Keratinocyte (primary cell): Measurements from ENCODE around the gene PIH1D1. TPM values are rescaled to one million over a fixed set of nuclear protein-coding genes. Genes with fewer than 3 reads are reported as not detected.

Experiments used
- DNase-seq: peaks from one replicate; pipeline ENCODE4 v3.0.0-alpha.2; 2011; ENCODE audit warnings: low read depth, missing footprints, low spot score
- FAIRE-seq: peaks from 2 replicates; lab custom pipeline; 2011; peaks lifted over from hg19 to GRCh38; lab: Jason Lieb, UNC
- H2AFZ ChIP-seq: 2 replicates; pipeline ENCODE4 v1.6.0; 2012; ENCODE audit warnings: low read length, control low read depth, inconsistent platforms; ENCODE audit not compliant: control insufficient read depth
- H3K27ac ChIP-seq: 2 replicates; pipeline ENCODE4 v1.5.1; 2011; ENCODE audit warnings: low read length; ENCODE audit not compliant: control insufficient read depth, insufficient read depth
- H3K27me3 ChIP-seq: 3 replicates; pipeline ENCODE4 v1.6.0; 2011; ENCODE audit warnings: low read length; ENCODE audit not compliant: control insufficient read depth, insufficient read depth; ENCODE audit errors: extremely low read depth
- H3K36me3 ChIP-seq, 2 experiments: 2 replicates in 1 of 2; 3 replicates in 1 of 2; pipeline ENCODE4 v1.5.1; 2011; ENCODE audit warnings: low read length in 2 of 2, mild to moderate bottlenecking in 1 of 2; ENCODE audit not compliant: control insufficient read depth in 2 of 2, insufficient read depth in 2 of 2; ENCODE audit errors: extremely low read depth in 1 of 2
- H3K4me1 ChIP-seq: 3 replicates; pipeline ENCODE4 v1.5.1; 2011; ENCODE audit warnings: low read length; ENCODE audit not compliant: control insufficient read depth, insufficient read depth; ENCODE audit errors: extremely low read depth
- H3K4me2 ChIP-seq: 3 replicates; pipeline ENCODE4 v1.6.0; 2011; ENCODE audit warnings: low read depth, low read length; ENCODE audit not compliant: control insufficient read depth, insufficient read depth; ENCODE audit errors: extremely low read depth
- H3K4me3 ChIP-seq, 3 experiments: fragments of 200-600 bp in 1 of 3; sonication (generic) in 1 of 3; 2 replicates in 2 of 3; 3 replicates in 1 of 3; pipeline ENCODE4 v1.5.1; 2011 to 2016; ENCODE audit warnings: low read length in 3 of 3, mild to moderate bottlenecking in 3 of 3, control low read depth in 2 of 3, inconsistent platforms in 1 of 3, low read depth in 1 of 3, mixed read lengths in 1 of 3, mixed run types in 1 of 3, moderate library complexity in 1 of 3; ENCODE audit not compliant: control insufficient read depth in 2 of 3, insufficient read depth in 2 of 3; ENCODE audit errors: extremely low read depth in 1 of 3
- H3K79me2 ChIP-seq: 2 replicates; pipeline ENCODE4 v1.6.0; 2012; ENCODE audit warnings: low read length; ENCODE audit not compliant: control insufficient read depth, insufficient read depth
- H3K9ac ChIP-seq: 3 replicates; pipeline ENCODE4 v1.6.0; 2011; ENCODE audit warnings: low read length; ENCODE audit not compliant: control insufficient read depth, insufficient read depth; ENCODE audit errors: extremely low read depth
- H3K9me1 ChIP-seq: 3 replicates; pipeline ENCODE4 v1.6.0; 2011; ENCODE audit warnings: low read length; ENCODE audit not compliant: control insufficient read depth, insufficient read depth; ENCODE audit errors: extremely low read depth
- H3K9me3 ChIP-seq: 2 replicates; pipeline ENCODE4 v1.5.1; 2012; ENCODE audit warnings: low read depth, low read length; ENCODE audit not compliant: control insufficient read depth
- H4K20me1 ChIP-seq: 3 replicates; pipeline ENCODE4 v1.6.0; 2011; ENCODE audit warnings: low read length; ENCODE audit not compliant: control insufficient read depth, insufficient read depth; ENCODE audit errors: extremely low read depth
- EZH2 ChIP-seq: IDR thresholded peaks from one replicate; pipeline ENCODE4 v1.6.1; 2012; ENCODE audit warnings: inconsistent platforms, mild to moderate bottlenecking, low read length, moderate library complexity
- dilution Hi-C: fragments of 300-500 bp; cut with MboI; formaldehyde crosslinking; loops from one replicate; pipeline ENCODE4 v1.7.0; 2020; ENCODE audit warnings: low sequenced_read_pairs; ENCODE audit not compliant: extremely low pct_ligation_motif_present
- polyA plus RNA-seq, 5 experiments: library from polyadenylated mRNA; depleted of rRNA in 3 of 5; stranded (reverse) in 3 of 5; stranded (forward) in 1 of 5; unstranded in 1 of 5; fragments of >200 nt; gene quantifications; 1 replicate in 1 of 5; 2 replicates in 3 of 5; 3 replicates in 1 of 5; pipeline versions ENCODE4 v1.2.1 to v1.2.3, GENCODE V29; 2011 to 2012; ENCODE audit warnings: missing spikeins in 2 of 5, low read depth in 1 of 5, low replicate concordance in 1 of 5
- TF ChIP-seq, protein P1 (sequence below), 3 experiments: IDR thresholded peaks in 1 of 3; conservative IDR thresholded peaks in 1 of 3; optimal IDR thresholded peaks in 1 of 3; 2 replicates in 2 of 3; 3 replicates in 1 of 3; pipeline versions ENCODE3 to v1.5.1; 2011; ENCODE audit warnings: low read length in 3 of 3, mild to moderate bottlenecking in 3 of 3, moderate library complexity in 2 of 3, control low read depth in 1 of 3, inconsistent platforms in 1 of 3; ENCODE audit not compliant: insufficient read depth in 2 of 3; ENCODE audit errors: extremely low read depth in 1 of 3

Gene PIH1D1
- polyA plus RNA-seq, 1 donor (not counting 4 experiments of a cell fraction or from before 2014, with no cell fraction given): 37.8 TPM

GRCh38 chr19:49443366-49444099 lies 8.1 kb downstream of the PIH1D1 start:
- peak overlapping the region; percentile 79 for H3K9ac ChIP-seq
- H4K20me1 ChIP-seq: no peaks in the 10 kb centered on the region
- H3K27ac ChIP-seq: peak overlapping the region; percentile 13
- peak overlapping the region; percentile 82 for H3K4me2 ChIP-seq
- dilution Hi-C loops: no loop called here
- H3K27me3 ChIP-seq: peaks cover 39% of the 10 kb centered on the region
- FAIRE-seq: peak; percentile 49
- no peaks in the 10 kb centered on the region for H3K9me3 ChIP-seq
- peak overlapping the region; percentile 95 for H2AFZ ChIP-seq
- no peaks in the 10 kb centered on the region for H3K79me2 ChIP-seq
- peak overlapping the region; percentile 53 to 79 (median 65) for H3K4me3 ChIP-seq
- no peaks in the 10 kb centered on the region for H3K9me1 ChIP-seq
- peaks cover 0 to 9% of the 10 kb centered on the region in 2 experiments for H3K36me3 ChIP-seq
- no peak for TF ChIP-seq EZH2
- TF ChIP-seq, protein P1, sequence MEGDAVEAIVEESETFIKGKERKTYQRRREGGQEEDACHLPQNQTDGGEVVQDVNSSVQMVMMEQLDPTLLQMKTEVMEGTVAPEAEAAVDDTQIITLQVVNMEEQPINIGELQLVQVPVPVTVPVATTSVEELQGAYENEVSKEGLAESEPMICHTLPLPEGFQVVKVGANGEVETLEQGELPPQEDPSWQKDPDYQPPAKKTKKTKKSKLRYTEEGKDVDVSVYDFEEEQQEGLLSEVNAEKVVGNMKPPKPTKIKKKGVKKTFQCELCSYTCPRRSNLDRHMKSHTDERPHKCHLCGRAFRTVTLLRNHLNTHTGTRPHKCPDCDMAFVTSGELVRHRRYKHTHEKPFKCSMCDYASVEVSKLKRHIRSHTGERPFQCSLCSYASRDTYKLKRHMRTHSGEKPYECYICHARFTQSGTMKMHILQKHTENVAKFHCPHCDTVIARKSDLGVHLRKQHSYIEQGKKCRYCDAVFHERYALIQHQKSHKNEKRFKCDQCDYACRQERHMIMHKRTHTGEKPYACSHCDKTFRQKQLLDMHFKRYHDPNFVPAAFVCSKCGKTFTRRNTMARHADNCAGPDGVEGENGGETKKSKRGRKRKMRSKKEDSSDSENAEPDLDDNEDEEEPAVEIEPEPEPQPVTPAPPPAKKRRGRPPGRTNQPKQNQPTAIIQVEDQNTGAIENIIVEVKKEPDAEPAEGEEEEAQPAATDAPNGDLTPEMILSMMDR (optimal IDR thresholded peaks at IDR 0.05 in 1 of 3, IDR thresholded peaks at IDR 0.05 in 1 of 3, conservative IDR thresholded peaks at IDR 0.05 in 1 of 3; ENCODE audit: extremely low read depth in 1 of 3, insufficient read depth in 2 of 3, low read length in 3 of 3): peak; percentile 54 to 98 (median 83)
- peaks cover 7% of the 10 kb centered on the region for H3K4me1 ChIP-seq
- DNase-seq: peak; percentile 73

DNA sequence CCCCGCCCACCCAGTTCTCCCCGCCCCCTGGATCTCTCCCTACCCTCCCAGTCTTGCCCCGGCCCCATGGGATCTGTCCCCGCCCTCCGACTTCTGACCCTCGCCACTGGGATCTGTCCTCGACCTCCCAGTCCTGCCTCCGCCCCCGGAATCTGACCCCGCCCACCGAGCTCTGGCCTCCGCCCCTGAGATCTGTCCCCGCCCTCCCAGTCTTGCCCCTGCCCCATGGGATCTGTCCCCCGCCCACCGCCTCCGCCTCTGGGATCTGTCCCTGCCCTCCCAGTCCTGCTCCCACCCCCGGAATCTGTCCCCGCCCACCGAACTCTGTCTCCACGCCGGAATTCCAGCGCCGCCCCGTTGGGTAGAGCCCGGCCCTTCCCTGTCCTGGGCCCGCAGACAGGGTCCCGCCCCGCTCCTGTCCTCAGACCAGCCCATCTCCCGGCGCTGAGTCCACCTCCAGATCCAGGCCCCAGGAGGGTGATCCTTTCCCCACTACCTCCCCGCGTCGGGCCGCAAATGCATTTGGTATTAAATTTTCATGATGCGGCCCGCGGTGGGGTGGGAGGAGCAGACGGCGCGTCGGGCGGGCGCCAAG lies 8.7 kb downstream of the PIH1D1 start:
- no peaks in the 10 kb centered on the region for H3K9me1 ChIP-seq
- H3K4me3 ChIP-seq: peak overlapping the region; percentile 53 to 79 (median 65)
- H3K4me1 ChIP-seq: peaks cover 7% of the 10 kb centered on the region
- H3K4me2 ChIP-seq: peak overlapping the region; percentile 82
- no peaks in the 10 kb centered on the region for H4K20me1 ChIP-seq
- TF ChIP-seq EZH2: no peak
- TF ChIP-seq, protein P1 (optimal IDR thresholded peaks at IDR 0.05 in 1 of 3, IDR thresholded peaks at IDR 0.05 in 1 of 3, conservative IDR thresholded peaks at IDR 0.05 in 1 of 3; ENCODE audit: extremely low read depth in 1 of 3, insufficient read depth in 2 of 3, low read length in 3 of 3): no peak
- H3K27me3 ChIP-seq: peaks cover 46% of the 10 kb centered on the region
- peaks cover 0 to 5% of the 10 kb centered on the region in 2 experiments for H3K36me3 ChIP-seq
- H3K9me3 ChIP-seq: no peaks in the 10 kb centered on the region
- peak overlapping the region; percentile 13 for H3K27ac ChIP-seq
- H2AFZ ChIP-seq: peak overlapping the region; percentile 95
- H3K9ac ChIP-seq: peak overlapping the region; percentile 79
- no peak for FAIRE-seq
- H3K79me2 ChIP-seq: no peaks in the 10 kb centered on the region
- DNase-seq: peak; percentile 69
- dilution Hi-C loops: no loop called here
